MM.1S (cell line): Measurements from ENCODE around the gene CSF1.

Experiments
- CTCF ChIP-seq: fragments of 300-600 bp; sonication (generic); IDR thresholded peaks from 2 replicates; pipeline ENCODE4 v1.5.1; 2016; ENCODE audit warnings: antibody characterized with exemption, low read length, mixed read lengths
- EZH2 ChIP-seq: fragments of 300-600 bp; sonication (generic); optimal IDR thresholded peaks from 2 replicates; pipeline ENCODE3; 2017; ENCODE audit warnings: low read depth, mild to moderate bottlenecking, antibody characterized with exemption, low read length, mixed read lengths

GRCh38 chr1:109929170-109929569, 18.5 kb downstream of the CSF1 start:
- no peak for TF ChIP-seq CTCF
- no peak for TF ChIP-seq EZH2
